NT2/D1 (cell line): ENCODE data around the gene DRC7.

Source experiments
- SUZ12 ChIP-seq: IDR thresholded peaks from 2 replicates; pipeline ENCODE4 v1.6.1; 2011; ENCODE audit not compliant: insufficient read length, insufficient read depth; ENCODE audit errors: extremely low read depth
- YY1 ChIP-seq: IDR thresholded peaks from 2 replicates; pipeline ENCODE4 v1.6.1; 2011; ENCODE audit not compliant: insufficient read length, insufficient read depth
- ZNF274 ChIP-seq: IDR thresholded peaks from 2 replicates; pipeline ENCODE4 v1.6.1; 2011; ENCODE audit warnings: mild to moderate bottlenecking, low read depth, low read length

DNA sequence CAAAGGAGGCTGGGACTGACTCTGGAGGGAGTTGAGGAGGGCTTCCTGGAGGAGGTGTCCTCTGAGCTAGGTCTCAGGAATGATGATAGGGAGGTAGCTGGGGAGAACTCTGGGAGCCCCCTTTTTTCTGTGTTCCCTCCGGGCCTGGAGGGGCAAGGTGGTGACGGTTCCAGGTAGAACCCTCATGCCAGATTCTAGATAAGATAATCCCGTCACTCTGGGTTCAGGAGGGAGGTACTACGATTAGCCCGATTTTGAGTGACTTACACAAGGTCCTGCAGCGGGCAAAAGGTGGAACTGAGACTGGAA is 45.2 kb upstream of the DRC7 start:
- TF ChIP-seq YY1 (no peak), SUZ12 (no peak), ZNF274 (no peak)
